ENCODE measurements around the gene FAM234A. TPM values are rescaled to one million over a fixed set of nuclear protein-coding genes. Genes with fewer than 3 reads are reported as not detected.

FAM234A gene
- total RNA-seq, 1 experiment from 2014 or later: 72.4 TPM

GRCh38 chr16:289395-289997 lies 54.9 kb downstream of the FAM234A start:
- CTCF ChIA-PET: no interaction called here
- H3K36me3 ChIP-seq (ENCODE audit: insufficient read depth, low read length, poor library complexity, severe bottlenecking): peaks cover 15% of the 10 kb centered on the region

GRCh38 chr16:290015-290680 lies 55.5 kb downstream of the FAM234A start:
- H3K9me3 ChIP-seq (ENCODE audit: low read depth, low read length, poor library complexity, severe bottlenecking): no peaks in the 10 kb centered on the region
- no peak for DNase-seq (ENCODE audit: low spot score)
- intact Hi-C loops (cut with micrococcal nuclease; ENCODE audit: unreplicated experiment): no loop called here
- H3K27me3 ChIP-seq (replicated peaks; ENCODE audit: insufficient read depth, low read depth, low read length, poor library complexity): no peaks in the 10 kb centered on the region
- no TSS peak for BruUV-seq (replicated peaks)
- CTCF ChIA-PET: no interaction called here
- H3K4me3 ChIP-seq (ENCODE audit: low read depth, low read length, poor library complexity, severe bottlenecking): no peak overlapping the region
- TF ChIP-seq EZH2 (IDR thresholded peaks at IDR 0.05; ENCODE audit: borderline replicate concordance, low read depth, low read length, poor library complexity, severe bottlenecking): no peak
- no peak overlapping the region for H3K27ac ChIP-seq (ENCODE audit: low read depth, low read length, poor library complexity, severe bottlenecking)
- POLR2A ChIA-PET (ENCODE audit: low non-redundant PET): no interaction called here
- no peaks in the 10 kb centered on the region for H3K4me1 ChIP-seq (ENCODE audit: insufficient read depth, low read length, poor library complexity, severe bottlenecking)
- H3K36me3 ChIP-seq (ENCODE audit: insufficient read depth, low read length, poor library complexity, severe bottlenecking): peaks cover 15% of the 10 kb centered on the region

More at GRCh38 chr16:289395-289997, 54.9 kb downstream of the FAM234A start:
- Histone ChIP-seq H3K4me1 (ENCODE audit: insufficient read depth, low read length, poor library complexity, severe bottlenecking) (no peaks in the 10 kb centered on the region), H3K27me3 (replicated peaks; ENCODE audit: insufficient read depth, low read depth, low read length, poor library complexity) (no peaks in the 10 kb centered on the region), H3K27ac (ENCODE audit: low read depth, low read length, poor library complexity, severe bottlenecking) (no peak overlapping the region), H3K4me3 (ENCODE audit: low read depth, low read length, poor library complexity, severe bottlenecking) (no peak overlapping the region), H3K9me3 (ENCODE audit: low read depth, low read length, poor library complexity, severe bottlenecking) (no peaks in the 10 kb centered on the region)
- BruUV-seq (replicated peaks): no TSS peak
- DNase-seq (ENCODE audit: low spot score): no peak
- intact Hi-C loops (cut with micrococcal nuclease; ENCODE audit: unreplicated experiment): no loop called here
- POLR2A ChIA-PET (ENCODE audit: low non-redundant PET): no interaction called here
- no peak for TF ChIP-seq CTCF (conservative IDR thresholded peaks at IDR 0.05; ENCODE audit: low read depth, low read length)
- no peak for TF ChIP-seq EZH2 (IDR thresholded peaks at IDR 0.05; ENCODE audit: borderline replicate concordance, low read depth, low read length, poor library complexity, severe bottlenecking)

- no TSS peak for BruUV-seq (replicated peaks)
- Histone ChIP-seq H3K36me3 (ENCODE audit: insufficient read depth, low read length, poor library complexity, severe bottlenecking) (peaks cover 15% of the 10 kb centered on the region), H3K27ac (ENCODE audit: low read depth, low read length, poor library complexity, severe bottlenecking) (no peak overlapping the region), H3K9me3 (ENCODE audit: low read depth, low read length, poor library complexity, severe bottlenecking) (no peaks in the 10 kb centered on the region), H3K27me3 (replicated peaks; ENCODE audit: insufficient read depth, low read depth, low read length, poor library complexity) (no peaks in the 10 kb centered on the region), H3K4me3 (ENCODE audit: low read depth, low read length, poor library complexity, severe bottlenecking) (no peak overlapping the region), H3K4me1 (ENCODE audit: insufficient read depth, low read length, poor library complexity, severe bottlenecking) (no peaks in the 10 kb centered on the region)
- POLR2A ChIA-PET (ENCODE audit: low non-redundant PET): no interaction called here
- intact Hi-C loops (cut with micrococcal nuclease; ENCODE audit: unreplicated experiment): no loop called here
- no peak for TF ChIP-seq CTCF (conservative IDR thresholded peaks at IDR 0.05; ENCODE audit: low read depth, low read length)
- TF ChIP-seq EZH2 (IDR thresholded peaks at IDR 0.05; ENCODE audit: borderline replicate concordance, low read depth, low read length, poor library complexity, severe bottlenecking): no peak
- DNase-seq (ENCODE audit: low spot score): no peak
- CTCF ChIA-PET: no interaction called here
These were observed 56.2 kb downstream of the FAM234A start for GRCh38 chr16:290681-291405.

All from A673 (cell line).